IMR-90 (cell line): ENCODE results near the gene ACTC1. TPM values are rescaled to one million over a fixed set of nuclear protein-coding genes. Genes with fewer than 3 reads are reported as not detected.

Source experiments
- ATAC-seq: fragments of 200-7000 bp; cut with Tn5 transposase; 2 replicates; pipeline ENCODE4 v1.9.1; 2020; ENCODE audit warnings: low read depth, mild to moderate bottlenecking, moderate library complexity
- BruUV-seq: library from RNA; stranded (reverse); fragments of 400-500 nt; replicated peaks from 2 replicates; lab custom pipeline; 2021; lab: Mats Ljungman, UMichigan
- CTCF ChIA-PET: fragments of 300-600 bp; formaldehyde crosslinking; extraction: SDS; loops from one replicate; lab custom pipeline; 2021; ENCODE audit warnings: antibody characterized with exemption; lab: Yijun Ruan, JAX
- POLR2A ChIA-PET: fragments of 300-600 bp; sonication (Branson Sonifier 250); formaldehyde crosslinking; loops from one replicate; lab custom pipeline; 2022; ENCODE audit warnings: antibody characterized with exemption; ENCODE audit not compliant: unreplicated experiment; lab: Charles Lee
- DNase-seq: peaks from one replicate; pipeline ENCODE4 v3.0.0; 2013
- H2AFZ ChIP-seq: replicated peaks from 2 replicates; pipeline ENCODE3; 2013; ENCODE audit warnings: low read length, mild to moderate bottlenecking; ENCODE audit not compliant: poor library complexity
- H2AK5ac ChIP-seq: 2 replicates; pipeline ENCODE4 v1.6.1; 2013; ENCODE audit warnings: low read depth, low read length, inconsistent platforms
- H2AK9ac ChIP-seq: replicated peaks from 2 replicates; pipeline ENCODE3; 2013; ENCODE audit warnings: mild to moderate bottlenecking, low read depth, low read length, moderate library complexity; ENCODE audit not compliant: poor library complexity
- H2BK120ac ChIP-seq: 2 replicates; pipeline ENCODE4 v1.6.1; 2013; ENCODE audit warnings: low read depth, low read length, inconsistent platforms
- H2BK15ac ChIP-seq: 3 replicates; pipeline ENCODE4 v1.6.1; 2013; ENCODE audit warnings: low read depth, low read length, inconsistent platforms
- H2BK20ac ChIP-seq: 2 replicates; pipeline ENCODE4 v1.6.1; 2013; ENCODE audit warnings: low read depth, mild to moderate bottlenecking, inconsistent platforms, low read length, moderate library complexity
- H2BK5ac ChIP-seq: 2 replicates; pipeline ENCODE4 v1.6.1; 2013; ENCODE audit warnings: mild to moderate bottlenecking, low read depth, low read length, inconsistent platforms; ENCODE audit not compliant: poor library complexity, severe bottlenecking
- H3K14ac ChIP-seq: replicated peaks from 2 replicates; pipeline ENCODE4 v1.6.1; 2013; ENCODE audit warnings: low read depth, low read length, inconsistent platforms
- H3K18ac ChIP-seq: 2 replicates; pipeline ENCODE4 v1.6.1; 2013; ENCODE audit warnings: low read depth, low read length, control low read depth
- H3K23ac ChIP-seq: 2 replicates; pipeline ENCODE4 v1.6.1; 2013; ENCODE audit warnings: low read depth, low read length, inconsistent platforms
- H3K27ac ChIP-seq: 2 replicates; pipeline ENCODE4 v1.5.1; 2013; ENCODE audit warnings: mild to moderate bottlenecking, control low read depth, low read length; ENCODE audit not compliant: insufficient read depth
- H3K27me3 ChIP-seq: 2 replicates; pipeline ENCODE4 v1.6.1; 2013; ENCODE audit warnings: low read length; ENCODE audit not compliant: control insufficient read depth, insufficient read depth
- H3K36me3 ChIP-seq: 2 replicates; pipeline ENCODE4 v1.6.1; 2013; ENCODE audit warnings: low read length, mixed read lengths; ENCODE audit not compliant: control insufficient read depth, insufficient read depth
- H3K4ac ChIP-seq: 2 replicates; pipeline ENCODE4 v1.6.1; 2013; ENCODE audit warnings: low read depth, low read length, inconsistent platforms
- H3K4me1 ChIP-seq: 2 replicates; pipeline ENCODE4 v1.6.1; 2013; ENCODE audit warnings: low read length, mixed read lengths; ENCODE audit not compliant: control insufficient read depth, insufficient read depth
- H3K4me2 ChIP-seq: 2 replicates; pipeline ENCODE4 v1.6.1; 2013; ENCODE audit warnings: low read depth, mild to moderate bottlenecking, control low read depth, low read length, moderate library complexity
- H3K4me3 ChIP-seq: 2 replicates; pipeline ENCODE4 v1.5.1; 2013; ENCODE audit warnings: low read depth, mild to moderate bottlenecking, control low read depth, low read length, moderate library complexity; ENCODE audit not compliant: insufficient read depth
- H3K56ac ChIP-seq: 2 replicates; pipeline ENCODE4 v1.6.1; 2013; ENCODE audit warnings: low read length, inconsistent platforms; ENCODE audit not compliant: insufficient read depth; ENCODE audit errors: extremely low read depth
- H3K79me1 ChIP-seq, 2 experiments: 2 replicates each; pipeline ENCODE4 v1.6.1; 2013; ENCODE audit warnings: low read length in 2 of 2, inconsistent platforms in 1 of 2, low read depth in 1 of 2
- H3K9ac ChIP-seq: 2 replicates; pipeline ENCODE4 v1.6.1; 2013; ENCODE audit warnings: low read depth, low read length, control low read depth
- H3K9me1 ChIP-seq: 2 replicates; pipeline ENCODE4 v1.6.1; 2013; ENCODE audit warnings: low read length, inconsistent platforms; ENCODE audit not compliant: insufficient read depth
- H3K9me3 ChIP-seq: 2 replicates; pipeline ENCODE4 v1.6.1; 2013; ENCODE audit warnings: low read length; ENCODE audit not compliant: control insufficient read depth, insufficient read depth
- H4K20me1 ChIP-seq: 2 replicates; pipeline ENCODE4 v1.6.1; 2013; ENCODE audit warnings: low read length, inconsistent platforms; ENCODE audit not compliant: insufficient read depth
- H4K5ac ChIP-seq: 2 replicates; pipeline ENCODE4 v1.6.1; 2013; ENCODE audit warnings: mild to moderate bottlenecking, low read depth, low read length, control low read depth
- H4K8ac ChIP-seq, 2 experiments: 2 replicates each; pipeline ENCODE4 v1.6.1; 2013; ENCODE audit warnings: low read depth in 2 of 2, low read length in 2 of 2, control low read depth in 1 of 2, inconsistent platforms in 1 of 2
- H4K91ac ChIP-seq: 2 replicates; pipeline ENCODE4 v1.6.1; 2013; ENCODE audit warnings: low read depth, low read length, inconsistent platforms; ENCODE audit not compliant: insufficient read depth
- BHLHE40 ChIP-seq: fragments of 150-350 bp; IDR thresholded peaks from 2 replicates; pipeline ENCODE4 v1.6.1; 2016; ENCODE audit warnings: mild to moderate bottlenecking, low read depth, low read length
- CEBPB ChIP-seq: IDR thresholded peaks from 2 replicates; pipeline ENCODE4 v1.6.1; 2012; ENCODE audit warnings: low read depth, low read length, improper control_type of control experiment
- CHD1 ChIP-seq: IDR thresholded peaks from 2 replicates; pipeline ENCODE4 v1.6.1; 2012; ENCODE audit warnings: low read depth, low read length, improper control_type of control experiment
- CTCF ChIP-seq: conservative IDR thresholded peaks from 2 replicates; pipeline ENCODE4 v1.5.1; 2012; ENCODE audit warnings: mild to moderate bottlenecking, low read depth, low read length, improper control_type of control experiment
- ELK1 ChIP-seq: fragments of 150-350 bp; IDR thresholded peaks from 2 replicates; pipeline ENCODE4 v1.6.1; 2016; ENCODE audit warnings: low read depth, mild to moderate bottlenecking, low read length, moderate library complexity, borderline replicate concordance
- FOS ChIP-seq: fragments of 150-350 bp; IDR thresholded peaks from 2 replicates; pipeline ENCODE4 v1.6.1; 2016; ENCODE audit warnings: low read depth, low read length
- MAFK ChIP-seq: IDR thresholded peaks from 2 replicates; pipeline ENCODE4 v1.6.1; 2012; ENCODE audit warnings: low read depth, low read length, improper control_type of control experiment
- MAZ ChIP-seq: IDR thresholded peaks from 2 replicates; pipeline ENCODE4 v1.6.1; 2012; ENCODE audit warnings: low read depth, mild to moderate bottlenecking, low read length, improper control_type of control experiment, moderate library complexity, borderline replicate concordance
- MXI1 ChIP-seq: IDR thresholded peaks from 2 replicates; pipeline ENCODE4 v1.6.1; 2012; ENCODE audit warnings: low read depth, mild to moderate bottlenecking, low read length, moderate library complexity, borderline replicate concordance
- NFE2L2 ChIP-seq: fragments of 150-350 bp; IDR thresholded peaks from 2 replicates; pipeline ENCODE4 v1.6.1; 2016; ENCODE audit warnings: low read depth, mild to moderate bottlenecking, low read length
- POLR2A ChIP-seq: IDR thresholded peaks from 2 replicates; pipeline ENCODE4 v1.6.1; 2012; ENCODE audit warnings: mild to moderate bottlenecking, low read depth, low read length
- RAD21 ChIP-seq: IDR thresholded peaks from 2 replicates; pipeline ENCODE4 v1.6.1; 2012; ENCODE audit warnings: low read length, improper control_type of control experiment
- RCOR1 ChIP-seq: IDR thresholded peaks from 2 replicates; pipeline ENCODE4 v1.6.1; 2012; ENCODE audit warnings: mild to moderate bottlenecking, low read length, improper control_type of control experiment; ENCODE audit not compliant: insufficient replicate concordance
- RFX5 ChIP-seq: IDR thresholded peaks from 2 replicates; pipeline ENCODE4 v1.8.0; 2012; ENCODE audit warnings: low read depth, mild to moderate bottlenecking, low read length, moderate library complexity
- SMC3 ChIP-seq: fragments of 150-350 bp; IDR thresholded peaks from 2 replicates; pipeline ENCODE4 v1.6.1; 2016; ENCODE audit warnings: low read depth, mild to moderate bottlenecking, antibody characterized with exemption, low read length, moderate library complexity
- USF2 ChIP-seq: fragments of 150-350 bp; IDR thresholded peaks from 2 replicates; pipeline ENCODE4 v1.6.1; 2017; ENCODE audit warnings: mild to moderate bottlenecking, antibody characterized with exemption, low read length, low read depth
- WGBS, 2 experiments: methylation state at CpG; one replicate each; pipeline versions ENCODE4 v1.1.5 to v1.1.7; 2013; ENCODE audit warnings: missing lambda C conversion rate in 2 of 2; ENCODE audit not compliant: insufficient read length in 1 of 2; ENCODE audit errors: extremely low coverage in 2 of 2; 5-methylcytosine and 5-hydroxymethylcytosine counted together
- dilution Hi-C: fragments of 300-500 bp; cut with HindIII; formaldehyde crosslinking; loops from one replicate; pipeline ENCODE4 v1.14.3; 2018; ENCODE audit warnings: low sequenced_read_pairs; ENCODE audit not compliant: unreplicated experiment
- in situ Hi-C: fragments of 300-500 bp; cut with MboI; formaldehyde crosslinking; loops from 3 replicates; pipeline ENCODE4 v1.14.3; 2019; ENCODE audit warnings: low sequenced_read_pairs, inconsistent platforms, mixed read lengths
- intact Hi-C: fragments of 100-400 bp; cut with micrococcal nuclease; formaldehyde crosslinking; loops from 2 replicates; pipeline ENCODE4 v1.10.0; 2022
- polyA plus RNA-seq, 3 experiments: library from polyadenylated mRNA; depleted of rRNA; stranded (reverse); fragments of >200 nt; gene quantifications; 2 replicates each; pipeline ENCODE4 v1.2.3, GENCODE V29; 2012; ENCODE audit warnings: low replicate concordance in 1 of 3
- total RNA-seq: library from RNA; depleted of rRNA; stranded (reverse); fragments of >200 nt; gene quantifications from 2 replicates; pipeline ENCODE4 v1.2.3, GENCODE V29; 2012

The ACTC1 gene
- total and polyA plus RNA-seq, 2 of the 4 experiments (the other 2 are of a cell fraction), result 1.1 to 2.8 TPM

- Histone ChIP-seq H3K4ac (no peak overlapping the region), H3K36me3 (no peaks in the 10 kb centered on the region), H4K91ac (no peak overlapping the region), H2BK120ac (no peak overlapping the region), H2AK9ac (no peak overlapping the region), H4K8ac (no peak overlapping the region), H3K56ac (no peak overlapping the region), H3K79me1 (no peaks in the 10 kb centered on the region), H3K9me1 (0 out of 2 replicates have a peak, but pooled peaks cover 3% of the 10 kb centered on the region), H3K14ac (no peak overlapping the region), H2BK15ac (no peak overlapping the region), H3K4me3 (no peak overlapping the region), H3K27ac (no peak overlapping the region), H3K18ac (no peak overlapping the region), H4K5ac (no peak overlapping the region), H2BK5ac (no peak overlapping the region), H2AFZ (no peak overlapping the region), H3K27me3 (peaks cover 52% of the 10 kb centered on the region), H3K23ac (no peak overlapping the region), H4K20me1 (no peaks in the 10 kb centered on the region), H3K4me2 (no peak overlapping the region), H2AK5ac (no peak overlapping the region), H3K9me3 (peaks cover 4% of the 10 kb centered on the region; the same call in 1 of the 2 replicates), H3K9ac (no peak overlapping the region), H3K4me1 (peaks cover 2% of the 10 kb centered on the region; the same call in 1 of the 2 replicates), H2BK20ac (no peak overlapping the region)
- POLR2A ChIA-PET, result no interaction called here
- intact Hi-C loops, result no loop called here
- ATAC-seq (no peak), DNase-seq (no peak)
- in situ Hi-C loops, result no loop called here
- TF ChIP-seq MXI1 (no peak), POLR2A (no peak), MAFK (no peak), CEBPB (no peak), SMC3 (no peak), USF2 (no peak), RFX5 (no peak), BHLHE40 (no peak), NFE2L2 (no peak), CTCF (no peak), CHD1 (no peak), ELK1 (no peak), RAD21 (no peak), RCOR1 (no peak), MAZ (no peak), FOS (no peak)
- dilution Hi-C loops, result no loop called here
- CTCF ChIA-PET, result no interaction called here
- BruUV-seq, result no TSS peak
- no CpG with 5 or more reads among the region's 3 CpGs for WGBS, 2 experiments
Observed at GRCh38 chr15:34757262-34757661, 38.1 kb downstream of the ACTC1 start.
